RPMI8226 (cell line): ENCODE measurements around the gene TDRKH.

Experiments used
- DNase-seq: peaks from one replicate; pipeline ENCODE4 v3.0.0-alpha.2; 2015

TDRKH gene

GRCh38 chr1:151822404-151822803 is 32.1 kb upstream of the TDRKH start:
- DNase-seq: peak; percentile 23

- DNase-seq: peak; percentile 80
These were observed 30.6 kb upstream of the TDRKH start for GRCh38 chr1:151820940-151821339.

- peak; percentile 58 for DNase-seq
These were observed 29.8 kb upstream of the TDRKH start for GRCh38 chr1:151819976-151820623.

- no peak for DNase-seq
These were observed 29.0 kb upstream of the TDRKH start for GRCh38 chr1:151819227-151819835.

GRCh38 chr1:151817353-151817730 is 27.0 kb upstream of the TDRKH start:
- DNase-seq: peak; percentile 68

- DNase-seq: peak; percentile 43
These were observed 26.4 kb upstream of the TDRKH start for GRCh38 chr1:151816548-151817352.

- peak; percentile 96 for DNase-seq
These were observed 25.5 kb upstream of the TDRKH start for GRCh38 chr1:151815716-151816327.

- no peak for DNase-seq
These were observed 24.8 kb upstream of the TDRKH start for GRCh38 chr1:151814971-151815545.

- no peak for DNase-seq
These were observed 24.1 kb upstream of the TDRKH start for GRCh38 chr1:151814426-151814825.

GRCh38 chr1:151813271-151813977 is 23.1 kb upstream of the TDRKH start:
- DNase-seq: no peak

GRCh38 chr1:151811181-151811580 is 20.9 kb upstream of the TDRKH start:
- no peak for DNase-seq

- no peak for DNase-seq
These were observed 19.8 kb upstream of the TDRKH start for GRCh38 chr1:151809985-151810556.

GRCh38 chr1:151809290-151809984 is 19.1 kb upstream of the TDRKH start:
- DNase-seq: no peak

- no peak for DNase-seq
These were observed 17.5 kb upstream of the TDRKH start for GRCh38 chr1:151807766-151808165.

- no peak for DNase-seq
These were observed 16.8 kb upstream of the TDRKH start for GRCh38 chr1:151807131-151807530.

- DNase-seq: no peak
These were observed 15.9 kb upstream of the TDRKH start for GRCh38 chr1:151806170-151806569.

- DNase-seq: no peak
These were observed 14.9 kb upstream of the TDRKH start, which contains the start of gene LINGO4 for GRCh38 chr1:151805066-151805820. LINGO4 (minus strand) TSS chr1:151805419; CDS start chr1:151802704, 2,715 bp downstream.

GRCh38 chr1:151803915-151804314 is 13.6 kb upstream of the TDRKH start:
- no peak for DNase-seq

- DNase-seq: no peak
These were observed 12.9 kb upstream of the TDRKH start for GRCh38 chr1:151803164-151803563.

- DNase-seq: no peak
These were observed 12.1 kb upstream of the TDRKH start for GRCh38 chr1:151802372-151802771.

- DNase-seq: no peak
These were observed 11.5 kb upstream of the TDRKH start for GRCh38 chr1:151801846-151802245.
